GM12878 (cell line): ENCODE data around the gene UBE3B. TPM values are rescaled to one million over a fixed set of nuclear protein-coding genes. Genes with fewer than 3 reads are reported as not detected.

ENCODE experiments used
- ATAC-seq: fragments of 200-7000 bp; cut with Tn5 transposase; 3 replicates; pipeline ENCODE4 v1.9.1; 2020; ENCODE audit warnings: mild to moderate bottlenecking, moderate library complexity
- BruUV-seq: library from RNA; stranded (reverse); fragments of 400-500 nt; replicated peaks from 2 replicates; lab custom pipeline; 2021; lab: Mats Ljungman, UMichigan
- CTCF ChIA-PET: fragments of 300-600 bp; sonication (Branson Sonifier 250); formaldehyde crosslinking; extraction: SDS; loops from one replicate; lab custom pipeline; 2021; ENCODE audit warnings: inconsistent platforms; lab: Yijun Ruan, JAX
- POLR2A ChIA-PET: fragments of 350-600 bp; formaldehyde crosslinking; extraction: SDS; loops from one replicate; lab custom pipeline; 2021; ENCODE audit warnings: inconsistent platforms; lab: Charles Lee
- RAD21 ChIA-PET: fragments of 300-600 bp; sonication (Branson Sonifier 250); formaldehyde crosslinking; loops from one replicate; lab custom pipeline; 2023; ENCODE audit warnings: antibody characterized with exemption; ENCODE audit not compliant: unreplicated experiment; lab: Charles Lee
- SMC1A ChIA-PET: fragments of 300-600 bp; sonication (Branson Sonifier 250); formaldehyde crosslinking; loops from one replicate; lab custom pipeline; 2023; ENCODE audit not compliant: unreplicated experiment, uncharacterized antibody; lab: Charles Lee
- DNase-seq: peaks from one replicate; pipeline ENCODE4 v3.0.0-alpha.2; 2011; ENCODE audit warnings: low read depth, low spot score
- FAIRE-seq: peaks from 3 replicates; lab custom pipeline; 2011; peaks lifted over from hg19 to GRCh38; lab: Jason Lieb, UNC
- H2AFZ ChIP-seq: 2 replicates; pipeline ENCODE4 v1.6.0; 2011; ENCODE audit warnings: low read depth, low read length, control low read depth; ENCODE audit not compliant: control insufficient read depth
- H3K27ac ChIP-seq: 2 replicates; pipeline ENCODE4 v1.5.1; 2011; ENCODE audit warnings: control low read depth; ENCODE audit not compliant: control insufficient read depth, insufficient read depth
- H3K27me3 ChIP-seq, 2 experiments: replicated peaks in 1 of 2; 2 replicates each; pipeline versions ENCODE4 v1.6.0 to v1.6.1; 2011; ENCODE audit warnings: low read length in 1 of 2; ENCODE audit not compliant: control insufficient read depth in 2 of 2, insufficient read depth in 2 of 2
- H3K36me3 ChIP-seq, 2 experiments: 2 replicates each; pipeline ENCODE4 v1.5.1; 2011; ENCODE audit warnings: low read length in 1 of 2; ENCODE audit not compliant: control insufficient read depth in 2 of 2, insufficient read depth in 2 of 2
- H3K4me1 ChIP-seq: 2 replicates; pipeline ENCODE4 v1.6.1; 2011; ENCODE audit warnings: mild to moderate bottlenecking, low read length, moderate library complexity, mixed read lengths; ENCODE audit not compliant: control insufficient read depth, insufficient read depth
- H3K4me2 ChIP-seq: 2 replicates; pipeline ENCODE4 v1.6.0; 2011; ENCODE audit warnings: control low read depth; ENCODE audit not compliant: control insufficient read depth, insufficient read depth
- H3K4me3 ChIP-seq: fragments of 200-600 bp; sonication (generic); 2 replicates; pipeline ENCODE4 v1.5.1; 2016
- H3K79me2 ChIP-seq: 2 replicates; pipeline ENCODE4 v1.6.0; 2011; ENCODE audit warnings: low read length; ENCODE audit not compliant: control insufficient read depth, insufficient read depth
- H3K9ac ChIP-seq: 2 replicates; pipeline ENCODE4 v1.8.0; 2011; ENCODE audit warnings: low read length, control low read depth, mixed read lengths; ENCODE audit not compliant: control insufficient read depth, insufficient read depth
- H3K9me3 ChIP-seq: replicated peaks from 3 replicates; pipeline ENCODE4 v1.5.1; 2011; ENCODE audit warnings: mild to moderate bottlenecking, low read length; ENCODE audit not compliant: control insufficient read depth, insufficient read depth
- H4K20me1 ChIP-seq: 2 replicates; pipeline ENCODE4 v1.6.0; 2011; ENCODE audit not compliant: control insufficient read depth, insufficient read depth
- BCL3 ChIP-seq: IDR thresholded peaks from 2 replicates; pipeline ENCODE4 v1.6.1; 2011; ENCODE audit warnings: borderline replicate concordance, low read depth, mild to moderate bottlenecking, moderate library complexity, low read length; ENCODE audit not compliant: insufficient read depth, poor library complexity, severe bottlenecking
- BRCA1 ChIP-seq: IDR thresholded peaks from 2 replicates; pipeline ENCODE4 v1.6.1; 2011; ENCODE audit warnings: low read depth, low read length, improper control_type of control experiment
- CEBPB ChIP-seq, 2 experiments: fragments of 150-350 bp in 1 of 2; IDR thresholded peaks; 2 replicates each; pipeline ENCODE4 v1.6.1; 2012 to 2014; ENCODE audit warnings: low read depth in 2 of 2, low read length in 2 of 2, borderline replicate concordance in 1 of 2, inconsistent platforms in 1 of 2
- CHD4 ChIP-seq: fragments of 200-600 bp; sonication (generic); IDR thresholded peaks from 2 replicates; pipeline ENCODE4 v1.6.1; 2016; ENCODE audit warnings: mild to moderate bottlenecking
- EP300 ChIP-seq, 2 experiments: fragments of 150-350 bp in 1 of 2; IDR thresholded peaks; 2 replicates each; pipeline ENCODE4 v1.6.1; 2011 to 2012; ENCODE audit warnings: low read depth in 2 of 2, low read length in 2 of 2, borderline replicate concordance in 1 of 2, improper control_type of control experiment in 1 of 2, inconsistent platforms in 1 of 2; ENCODE audit not compliant: control insufficient read depth in 1 of 2
- IKZF2 ChIP-seq, 2 experiments: fragments of 450-650 bp; IDR thresholded peaks; 2 replicates each; pipeline ENCODE4 v1.6.1; 2017; ENCODE audit warnings: mild to moderate bottlenecking in 2 of 2, moderate library complexity in 2 of 2
- JUND ChIP-seq: IDR thresholded peaks from 2 replicates; pipeline ENCODE4 v1.6.1; 2012; ENCODE audit warnings: low read depth, mild to moderate bottlenecking, low read length, improper control_type of control experiment, moderate library complexity
- MEF2A ChIP-seq: IDR thresholded peaks from 2 replicates; pipeline ENCODE4 v1.6.1; 2011; ENCODE audit warnings: low read depth, mild to moderate bottlenecking, low read length, moderate library complexity; ENCODE audit not compliant: insufficient read depth
- NFYA ChIP-seq: IDR thresholded peaks from 2 replicates; pipeline ENCODE4 v1.6.1; 2011; ENCODE audit warnings: low read depth, mild to moderate bottlenecking, low read length, improper control_type of control experiment, borderline replicate concordance
- NR2F1 ChIP-seq: fragments of 450-650 bp; conservative IDR thresholded peaks from 2 replicates; pipeline ENCODE4 v1.6.1; 2017; ENCODE audit warnings: mild to moderate bottlenecking
- PKNOX1 ChIP-seq: fragments of 450-650 bp; IDR thresholded peaks from 2 replicates; pipeline ENCODE4 v1.6.1; 2016; ENCODE audit warnings: mild to moderate bottlenecking
- RUNX3 ChIP-seq: IDR thresholded peaks from 2 replicates; pipeline ENCODE4 v1.6.1; 2012; ENCODE audit warnings: low read length, inconsistent platforms
- SUPT20H ChIP-seq: IDR thresholded peaks from 2 replicates; pipeline ENCODE4 v1.6.1; 2011; ENCODE audit warnings: low read depth, mild to moderate bottlenecking, low read length, moderate library complexity, borderline replicate concordance; ENCODE audit not compliant: control insufficient read depth
- ZNF622 ChIP-seq: fragments of 450-650 bp; IDR thresholded peaks from 2 replicates; pipeline ENCODE4 v1.6.1; 2017; ENCODE audit warnings: mild to moderate bottlenecking, inconsistent platforms
- WGBS: methylation state at CpG from one replicate; pipeline ENCODE4 v1.1.6; 2016; ENCODE audit warnings: low lambda C conversion rate; ENCODE audit not compliant: insufficient replicate concordance, insufficient coverage; ENCODE audit errors: missing lambda C conversion rate; 5-methylcytosine and 5-hydroxymethylcytosine counted together
- in situ Hi-C: fragments of 300-500 bp; cut with MboI; formaldehyde crosslinking; loops from 9 replicates; pipeline ENCODE4 v1.14.3; 2018; ENCODE audit warnings: mixed read lengths
- intact Hi-C: fragments of 100-400 bp; cut with micrococcal nuclease; formaldehyde crosslinking; loops from one replicate; pipeline ENCODE4 v1.14.2; 2022; ENCODE audit not compliant: unreplicated experiment
- polyA plus RNA-seq, 11 experiments: library from polyadenylated mRNA; depleted of rRNA in 4 of 11; unstranded in 6 of 11; stranded (reverse) in 5 of 11; fragments of >200 nt; fragmentation: Nextera tagmentation in 4 of 11; fragmentation: Illumina TruSeq in 1 of 11; extraction: Ambion mirVana in 4 of 11; extraction: Trizol in 1 of 11; gene quantifications; 1 replicate in 1 of 11; 2 replicates in 10 of 11; pipeline versions ENCODE4 v1.2.1 to v1.2.3, GENCODE V29; 2011 to 2016; ENCODE audit warnings: inconsistent platforms in 2 of 11, missing spikeins in 2 of 11, low read depth in 1 of 11
- total RNA-seq, 4 experiments: library from RNA; depleted of rRNA in 3 of 4; stranded (reverse); fragments of >200 nt in 3 of 4; fragmentation: Illumina TruSeq in 1 of 4; extraction: Trizol in 1 of 4; gene quantifications; 2 replicates each; pipeline versions ENCODE4 v1.2.1 to v1.2.3, GENCODE V29; 2013 to 2021

Gene UBE3B
- total and polyA plus RNA-seq, 10 of the 15 experiments (the other 5 are each of a cell fraction or from before 2014, with no cell fraction given) = 7.4 to 25.3 (median 17.1) TPM

GRCh38 chr12:109458771-109459208 is 18.6 kb upstream of the UBE3B start (continued):
- no peak for TF ChIP-seq EP300 (IDR thresholded peaks at IDR 0.05; ENCODE audit: borderline replicate concordance in 1 of 2, control insufficient read depth in 1 of 2, low read depth in 2 of 2, low read length in 2 of 2)
- TF ChIP-seq, all 136 proteins: peak for 0

- no peak overlapping the region for H3K9ac ChIP-seq
- peaks cover 8 to 17% of the 10 kb centered on the region in 2 experiments for H3K36me3 ChIP-seq
- H3K79me2 ChIP-seq = no peaks in the 10 kb centered on the region; the same call in none of the 2 replicates
- FAIRE-seq = no peak
- no peak overlapping the region for H3K4me3 ChIP-seq
- no TSS peak for BruUV-seq
- SMC1A ChIA-PET = no interaction called here
- CTCF ChIA-PET = interaction anchor here (1.1 kb wide), 1 partner anchor 12 kb away, joined by 3 read pairs; no protein-coding TSS in a partner anchor
- no peaks in the 10 kb centered on the region for H3K9me3 ChIP-seq
- no peak for TF ChIP-seq BRCA1
- no peak for TF ChIP-seq PKNOX1
- no peak for TF ChIP-seq MEF2A
- TF ChIP-seq BCL3 = no peak
- no peak for TF ChIP-seq NFYA
- TF ChIP-seq RUNX3 = no peak
- no peak for TF ChIP-seq CEBPB (IDR thresholded peaks at IDR 0.05; ENCODE audit: borderline replicate concordance in 1 of 2, low read depth in 2 of 2, low read length in 2 of 2)
- TF ChIP-seq IKZF2 (IDR thresholded peaks at IDR 0.05) = no peak
- no peak for TF ChIP-seq NR2F1
- TF ChIP-seq ZNF622 = no peak
- TF ChIP-seq SUPT20H = no peak
- no peak for TF ChIP-seq JUND
- TF ChIP-seq CHD4 = no peak
- in situ Hi-C loops = no loop called here
- H3K27me3 ChIP-seq = no peaks in the 10 kb centered on the region
- DNase-seq = no peak
- H3K4me1 ChIP-seq = peaks cover 3% of the 10 kb centered on the region; the same call in 1 of the 2 replicates
- POLR2A ChIA-PET = no interaction called here
- WGBS = 75% methylated on average over 6 of the region's 6 CpGs
- ATAC-seq = no peak
- no peak overlapping the region for H3K4me2 ChIP-seq
- intact Hi-C loops = no loop called here
- H4K20me1 ChIP-seq = no peaks in the 10 kb centered on the region
- no peak overlapping the region for H2AFZ ChIP-seq
- H3K27ac ChIP-seq = no peak overlapping the region
- RAD21 ChIA-PET = no interaction called here
Observed at GRCh38 chr12:109459247-109459646, 18.2 kb upstream of the UBE3B start.
